MV-4-11 (cell line): ENCODE results near the gene GRID1.
"Not testable (repeated sequence)": the region's sequence is repeated elsewhere in the genome, so short reads cannot be mapped to it uniquely, and the experiment has no call there.

Experiments used
- DNase-seq: peaks from one replicate; lab custom pipeline; 2025; lab: John Stamatoyannopoulos, UW

Gene GRID1

DNA sequence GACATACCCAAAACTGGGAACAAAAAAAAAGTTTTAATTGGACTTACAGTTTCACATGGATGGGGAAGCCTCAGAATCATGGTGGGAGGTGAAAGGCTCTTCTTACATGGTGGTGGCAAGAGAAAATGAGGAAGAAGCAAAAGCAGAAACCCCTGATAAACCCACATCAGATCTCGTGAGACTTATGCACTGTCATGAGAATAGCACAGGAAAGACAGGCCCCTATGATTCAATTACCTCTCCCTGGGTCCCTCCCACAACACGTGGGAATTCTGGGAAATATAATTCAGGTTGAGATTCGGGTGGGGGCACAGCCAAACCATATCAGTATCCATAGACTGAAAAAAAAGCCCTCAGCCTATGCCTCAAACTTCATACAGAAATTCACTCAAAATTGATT is 647.2 kb downstream of the GRID1 start:
- peak; percentile 35 for DNase-seq

DNA sequence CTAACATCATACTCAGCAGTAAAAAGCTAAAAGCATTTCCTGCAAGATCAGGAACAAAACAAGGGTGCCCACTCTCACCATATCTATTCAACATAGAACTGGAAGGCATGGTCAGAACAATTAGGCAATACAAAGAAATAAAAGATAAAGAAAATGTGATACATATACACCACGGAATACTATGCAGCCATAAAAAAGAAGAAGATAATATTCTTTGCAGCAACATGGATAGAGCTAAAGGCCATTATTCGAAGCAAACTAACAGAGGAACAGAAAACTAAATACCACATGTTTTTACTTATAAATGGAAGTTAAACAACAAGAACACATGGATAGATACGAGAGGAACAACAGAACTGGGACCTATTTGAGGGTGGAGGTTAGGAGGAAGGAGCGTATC is 652.7 kb downstream of the GRID1 start:
- DNase-seq, result no peak

DNA sequence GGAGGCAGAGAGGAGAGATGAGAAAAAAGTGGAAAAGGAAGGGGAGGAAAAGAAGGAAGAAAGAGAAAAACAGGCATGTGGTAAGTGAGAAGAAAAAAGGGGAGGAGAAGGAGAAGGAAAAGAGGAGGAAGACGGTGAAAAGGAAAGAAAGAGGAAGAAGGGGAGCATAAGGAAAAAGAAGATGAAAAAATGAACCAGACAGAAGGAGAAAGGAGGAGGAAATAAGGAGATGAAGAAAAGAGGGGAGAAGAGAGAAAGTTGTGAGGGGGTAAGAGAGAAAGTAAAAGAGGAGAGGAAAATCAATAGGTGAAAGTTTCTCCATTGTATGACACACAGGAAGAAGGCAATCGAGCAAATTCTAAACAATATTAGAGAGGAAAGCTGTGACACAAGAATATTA is 663.8 kb downstream of the GRID1 start:
- DNase-seq, result no peak

DNA sequence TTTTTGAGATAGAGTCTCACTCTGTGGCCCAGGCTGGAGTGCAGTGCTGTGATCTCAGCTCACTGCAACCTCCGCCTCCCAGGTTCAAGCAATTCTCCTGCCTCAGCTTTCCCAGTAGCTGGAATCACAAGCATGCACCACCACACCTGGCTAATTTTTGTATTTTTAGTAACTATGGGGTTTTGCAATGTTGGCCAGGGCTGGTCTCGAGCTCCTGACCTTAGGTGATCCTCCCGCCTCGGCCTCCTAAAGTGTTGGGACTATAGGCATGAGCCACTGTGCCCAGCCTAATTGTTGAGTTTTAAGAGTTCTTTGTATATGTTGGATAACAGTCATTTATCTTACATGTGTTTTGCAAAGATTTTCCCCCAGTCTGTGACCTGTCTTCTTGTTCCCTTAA is 667.5 kb downstream of the GRID1 start:
- not testable (repeated sequence) for DNase-seq

DNA sequence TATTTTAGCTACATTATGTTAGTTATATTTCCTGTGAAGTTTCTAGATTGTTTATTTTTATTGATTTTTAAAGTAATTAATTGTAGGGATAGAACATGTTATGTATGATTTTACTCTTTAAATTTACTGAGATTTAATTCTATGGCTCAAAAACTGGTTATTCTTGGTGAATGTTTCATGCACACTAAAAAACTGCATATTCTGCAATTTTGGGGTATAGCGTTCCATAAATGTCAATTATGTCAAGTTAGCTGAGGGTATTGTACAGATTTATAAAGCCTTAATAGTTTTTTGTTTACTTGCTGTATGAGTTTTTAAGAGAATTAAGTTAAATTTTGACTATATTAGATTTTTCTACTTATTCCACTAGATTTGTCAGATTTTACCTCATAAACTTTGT is 669.7 kb downstream of the GRID1 start:
- DNase-seq, result no peak

DNA sequence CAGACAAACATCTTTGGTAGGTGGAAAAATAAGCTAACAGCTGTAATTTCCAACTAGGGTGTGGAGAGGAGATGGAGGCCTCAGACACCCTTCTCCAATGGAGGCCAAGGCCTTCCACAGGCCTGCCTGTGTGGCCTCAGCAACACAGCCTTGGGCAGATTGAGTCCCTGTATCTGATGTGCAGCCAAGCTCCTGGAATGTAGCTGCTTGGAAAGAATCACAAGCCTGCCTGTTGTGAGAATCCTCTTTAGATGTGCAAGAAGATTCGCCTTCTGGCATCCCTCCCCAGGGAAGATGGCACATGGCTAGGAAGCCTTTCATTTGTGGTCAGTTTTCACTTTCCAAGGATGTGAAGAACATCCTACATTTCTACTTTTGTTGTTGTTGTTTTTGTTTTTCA is 684.0 kb downstream of the GRID1 start:
- no peak for DNase-seq

DNA sequence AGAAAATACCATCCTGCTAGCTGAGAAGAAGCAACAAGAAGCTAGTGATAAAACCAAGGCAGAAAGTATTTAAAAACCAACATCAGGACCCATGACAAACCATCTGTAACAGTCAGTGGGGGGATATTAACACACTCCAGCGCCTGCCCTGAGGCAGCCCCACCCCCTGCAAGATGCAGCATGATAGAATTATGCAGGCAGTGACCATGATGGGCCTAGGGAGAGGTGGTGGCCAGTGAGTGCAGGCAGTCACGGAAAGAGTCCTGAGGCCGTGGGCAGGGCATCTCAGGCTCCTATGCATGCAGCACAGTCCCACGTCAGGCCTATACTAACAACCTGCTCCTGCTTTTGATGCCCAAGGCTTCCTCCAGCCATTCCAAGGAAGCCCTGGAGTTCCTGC is 686.9 kb downstream of the GRID1 start:
- DNase-seq, result no peak

DNA sequence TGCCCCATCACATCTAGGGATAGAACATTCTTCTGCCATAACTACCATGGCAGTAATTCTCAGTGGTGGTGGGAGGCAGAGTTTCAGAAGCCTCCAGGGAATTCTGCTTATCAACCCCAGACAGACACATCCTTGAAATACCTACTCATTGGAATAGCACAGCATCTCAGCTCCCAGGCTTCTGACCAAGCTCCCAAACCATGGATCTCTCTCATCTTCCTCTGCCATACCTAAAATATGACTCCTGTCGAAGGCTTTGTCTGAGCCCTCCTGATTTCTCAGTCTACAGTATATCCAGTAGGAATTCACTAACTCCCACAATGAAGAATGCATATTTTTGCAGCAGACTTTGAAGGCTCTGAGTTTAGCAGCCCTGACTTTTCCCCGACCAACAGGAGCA is 687.5 kb downstream of the GRID1 start:
- DNase-seq, result no peak

DNA sequence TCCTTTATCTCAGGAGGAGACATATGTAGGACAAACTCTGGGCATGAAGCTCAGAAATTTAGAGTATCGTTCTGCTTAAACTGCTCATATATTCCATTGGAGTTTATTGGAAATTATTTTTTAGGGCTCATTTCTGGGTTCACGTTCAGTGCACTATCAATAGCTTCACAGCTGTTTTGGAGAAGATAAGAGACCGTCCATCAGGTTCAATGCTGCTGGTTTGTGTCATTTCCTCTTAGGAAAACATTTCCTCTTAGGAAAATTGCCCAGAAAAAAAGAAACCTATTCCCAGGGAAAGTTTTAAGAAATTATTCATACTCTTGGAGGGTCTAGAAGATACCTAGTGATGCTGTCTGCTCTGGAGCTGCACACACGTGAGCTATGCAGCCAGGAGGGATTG is 691.7 kb downstream of the GRID1 start:
- no peak for DNase-seq

DNA sequence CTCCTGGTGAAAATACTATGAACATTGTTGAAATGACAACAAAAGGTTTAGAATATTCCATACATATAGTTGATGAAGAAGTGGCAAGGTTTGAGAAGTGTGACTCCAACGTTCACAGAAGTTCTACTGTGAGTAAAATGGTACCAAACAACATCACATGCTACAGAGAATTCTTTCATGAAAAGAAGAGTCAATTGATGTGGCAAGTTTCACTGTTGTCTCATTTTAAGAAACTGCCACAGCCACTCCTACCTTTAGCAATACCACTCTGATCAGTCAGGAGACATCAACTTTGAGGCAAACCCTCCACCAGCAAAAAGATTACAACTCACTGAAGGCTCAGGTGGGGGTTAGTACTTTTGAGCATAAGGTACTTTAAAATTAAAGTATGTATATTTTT is 693.3 kb downstream of the GRID1 start:
- no peak for DNase-seq

DNA sequence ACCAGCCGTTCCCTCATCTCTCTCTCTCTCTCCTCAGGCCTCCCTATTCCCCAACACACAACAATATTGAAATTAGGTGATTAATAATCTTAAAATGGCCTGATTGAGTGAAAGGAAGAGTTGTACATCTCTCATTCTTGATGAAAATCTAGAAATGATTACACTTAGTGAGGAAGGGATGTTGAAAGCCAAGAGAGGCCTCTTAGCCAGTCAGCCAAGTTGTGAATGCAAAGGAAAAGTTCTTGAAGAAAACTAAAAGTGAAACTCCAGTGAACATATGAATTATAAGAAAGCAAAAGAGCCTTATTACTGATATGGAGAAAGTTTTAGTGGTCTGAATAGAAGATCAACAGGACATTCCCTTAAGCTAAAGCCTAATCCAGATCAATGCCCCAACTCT is 695.1 kb downstream of the GRID1 start:
- DNase-seq, result no peak

DNA sequence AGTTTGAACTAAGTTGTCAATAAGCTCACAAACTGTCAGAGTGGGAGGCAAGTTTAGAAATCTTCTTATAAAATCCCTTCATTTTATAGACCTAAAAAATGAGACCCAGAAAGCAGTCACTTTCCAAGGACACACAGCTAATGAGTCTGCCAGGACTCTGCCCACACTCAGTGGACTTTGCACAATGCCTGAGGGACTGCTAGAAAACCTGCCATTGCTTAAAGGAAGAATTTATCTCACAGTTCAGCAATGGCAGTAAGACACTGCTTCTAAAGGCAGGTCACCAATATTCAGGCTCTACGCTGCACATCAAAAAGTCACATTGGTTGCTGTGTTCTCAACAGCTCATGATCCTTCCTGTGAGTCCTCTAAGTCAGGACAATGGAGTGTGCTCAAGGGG is 698.1 kb downstream of the GRID1 start:
- no peak for DNase-seq

DNA sequence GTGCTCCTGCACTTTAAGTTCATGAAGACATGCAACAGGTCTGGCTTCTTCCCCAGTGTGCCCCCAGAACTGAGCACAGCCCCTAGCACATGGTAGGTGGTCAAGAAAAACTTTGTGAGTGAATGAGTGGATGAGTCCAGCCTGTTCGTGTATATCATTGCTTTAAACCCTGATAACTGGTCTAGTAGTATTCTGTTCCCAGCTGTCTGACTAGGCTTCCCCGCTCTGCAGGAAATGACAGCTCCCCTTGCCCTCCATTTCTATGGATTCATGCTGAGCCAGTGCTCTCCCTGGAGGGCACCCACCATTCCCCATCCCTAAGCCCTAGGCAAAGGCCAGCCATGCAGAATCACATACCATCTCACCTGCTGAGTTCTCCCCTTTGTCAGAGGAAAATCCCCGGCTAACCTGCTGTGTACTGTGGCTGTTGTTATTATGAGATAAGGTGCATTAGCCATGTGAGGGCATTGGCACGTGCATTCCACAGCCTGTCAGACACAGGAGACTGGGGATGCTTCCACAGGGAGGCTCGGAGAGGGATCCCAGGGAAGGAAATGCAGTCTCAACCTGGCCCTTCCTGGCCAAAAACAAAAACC is 698.9 kb downstream of the GRID1 start:
- no peak for DNase-seq

DNA sequence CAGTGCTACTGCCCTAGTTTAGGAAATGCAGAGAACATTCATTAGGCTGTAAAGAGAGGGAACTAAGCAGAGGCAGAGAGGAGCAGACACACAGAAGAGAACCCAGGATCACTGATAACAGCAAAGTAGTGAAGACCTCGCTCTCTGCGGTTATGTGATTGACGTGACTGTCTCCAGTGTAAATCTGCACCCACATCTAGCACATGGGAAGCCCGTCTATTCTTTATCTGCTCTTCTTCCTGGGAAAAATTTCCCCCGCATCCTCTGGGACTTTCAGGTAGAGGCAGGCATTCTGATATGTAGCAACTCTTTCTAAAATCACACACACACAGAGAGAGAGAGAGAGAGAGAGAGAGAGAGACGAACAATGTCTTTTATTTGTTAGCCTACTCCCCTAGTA is 699.6 kb downstream of the GRID1 start:
- no peak for DNase-seq

DNA sequence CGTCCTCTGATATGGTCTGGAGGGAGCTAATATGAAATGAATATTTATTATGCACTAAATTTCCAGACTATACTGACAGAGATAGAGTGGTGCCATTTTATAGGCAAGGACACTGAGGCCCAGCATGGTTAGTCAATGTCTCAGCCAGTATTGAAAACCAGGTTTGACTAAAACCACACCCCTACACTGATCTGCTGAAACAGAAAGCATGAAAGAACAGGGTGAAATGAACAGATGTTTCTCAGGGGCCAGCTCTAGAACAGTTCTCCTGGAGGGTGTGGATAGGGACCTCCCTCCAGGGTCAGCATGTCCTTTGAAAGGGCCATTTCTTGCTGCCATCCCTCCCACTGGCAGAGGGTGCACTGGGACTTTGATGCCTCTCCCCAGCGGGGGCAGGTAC is 700.5 kb downstream of the GRID1 start:
- DNase-seq, result no peak

DNA sequence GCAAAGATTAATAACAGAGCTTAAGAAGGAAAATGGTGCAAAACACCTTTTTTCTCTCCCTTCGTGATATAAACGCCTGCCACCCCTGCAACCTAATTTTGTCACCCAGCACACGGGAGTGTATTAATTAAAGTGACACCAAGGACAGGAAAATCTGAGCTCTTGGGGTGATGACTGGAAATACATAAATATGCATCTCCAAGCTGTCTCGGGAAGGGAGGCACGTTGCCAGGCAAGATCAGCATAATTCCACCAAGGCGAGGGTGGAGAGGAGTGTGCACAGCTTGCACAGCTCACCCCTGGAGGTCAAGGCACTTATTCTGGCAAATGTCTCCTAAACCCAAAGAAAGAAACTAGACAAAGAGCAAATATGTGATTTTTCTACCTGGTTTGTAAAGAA is 700.9 kb downstream of the GRID1 start:
- no peak for DNase-seq

DNA sequence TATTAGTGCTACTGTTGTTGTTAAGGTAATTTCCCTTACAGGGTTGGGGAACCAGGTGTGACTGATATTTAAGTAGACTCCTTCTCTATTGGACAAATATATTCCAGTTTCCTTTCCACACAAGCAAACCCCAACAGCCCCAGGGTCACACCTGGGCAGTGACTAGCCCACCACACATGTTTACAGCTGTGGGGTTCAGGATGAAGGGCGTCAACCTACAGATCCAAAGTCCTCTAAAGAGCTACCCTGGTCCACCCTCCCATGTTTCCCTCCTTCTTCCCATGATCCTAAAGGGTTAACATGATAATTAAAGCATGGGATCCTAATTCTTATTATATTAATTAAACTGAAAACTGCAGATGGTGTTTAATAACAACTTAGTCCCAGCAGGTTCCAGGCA is 701.5 kb downstream of the GRID1 start:
- no peak for DNase-seq

DNA sequence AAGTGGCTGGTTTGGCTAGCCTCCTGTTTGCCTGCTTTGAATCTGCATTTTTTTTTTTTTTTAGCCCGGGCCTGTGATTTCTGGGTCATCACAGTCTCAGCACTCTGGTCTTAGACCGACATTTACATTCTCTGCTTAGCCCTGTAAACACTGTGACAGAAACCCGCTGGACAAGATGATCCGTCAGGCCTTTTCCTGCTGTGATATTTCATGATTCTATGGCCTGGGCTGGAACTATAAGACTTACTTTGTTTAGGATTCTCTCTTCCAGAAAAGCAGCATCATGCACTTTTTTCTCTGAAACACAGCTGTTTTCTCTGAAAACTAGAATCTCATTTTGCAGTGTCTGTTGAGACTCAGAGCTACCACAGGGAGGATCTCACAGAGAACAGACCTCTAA is 705.5 kb downstream of the GRID1 start:
- no peak for DNase-seq

DNA sequence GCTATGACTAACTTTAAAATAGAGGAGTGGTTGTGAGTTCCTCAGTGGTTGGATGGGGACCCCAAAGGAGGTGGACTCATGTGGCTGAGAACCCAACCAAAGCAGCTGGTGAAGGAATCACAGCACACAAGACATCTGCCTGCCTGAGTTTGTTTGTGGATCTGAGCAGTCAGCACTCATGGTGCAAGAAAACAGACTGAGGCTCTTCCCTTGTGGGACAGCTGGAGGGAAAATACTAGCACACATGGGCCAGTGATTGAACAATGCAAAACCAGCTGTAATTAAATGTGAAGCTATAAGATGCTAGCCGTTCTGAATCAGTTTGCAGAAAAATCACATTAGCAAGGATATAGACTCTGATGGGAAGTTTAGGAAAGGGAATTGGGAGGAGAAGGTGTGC is 707.3 kb downstream of the GRID1 start:
- no peak for DNase-seq

DNA sequence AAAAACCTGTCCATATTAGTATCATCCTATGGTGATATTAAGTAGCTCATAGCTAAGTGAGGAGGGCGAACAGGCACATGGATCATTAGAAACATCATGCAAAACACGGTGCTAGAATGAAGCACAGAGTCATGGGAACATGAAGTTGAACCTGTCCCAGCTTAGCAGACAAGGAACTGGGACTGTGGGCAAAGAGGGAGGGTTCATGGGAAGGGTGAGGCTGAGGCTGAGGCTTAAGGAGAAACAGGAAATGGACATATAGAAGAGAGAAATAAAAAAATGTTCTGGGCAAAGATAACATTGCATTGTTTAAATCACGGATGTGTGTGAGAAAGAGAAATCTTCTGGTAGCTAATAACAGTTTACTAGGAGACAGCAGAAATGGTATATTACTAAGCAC is 708.1 kb downstream of the GRID1 start:
- DNase-seq, result no peak

DNA sequence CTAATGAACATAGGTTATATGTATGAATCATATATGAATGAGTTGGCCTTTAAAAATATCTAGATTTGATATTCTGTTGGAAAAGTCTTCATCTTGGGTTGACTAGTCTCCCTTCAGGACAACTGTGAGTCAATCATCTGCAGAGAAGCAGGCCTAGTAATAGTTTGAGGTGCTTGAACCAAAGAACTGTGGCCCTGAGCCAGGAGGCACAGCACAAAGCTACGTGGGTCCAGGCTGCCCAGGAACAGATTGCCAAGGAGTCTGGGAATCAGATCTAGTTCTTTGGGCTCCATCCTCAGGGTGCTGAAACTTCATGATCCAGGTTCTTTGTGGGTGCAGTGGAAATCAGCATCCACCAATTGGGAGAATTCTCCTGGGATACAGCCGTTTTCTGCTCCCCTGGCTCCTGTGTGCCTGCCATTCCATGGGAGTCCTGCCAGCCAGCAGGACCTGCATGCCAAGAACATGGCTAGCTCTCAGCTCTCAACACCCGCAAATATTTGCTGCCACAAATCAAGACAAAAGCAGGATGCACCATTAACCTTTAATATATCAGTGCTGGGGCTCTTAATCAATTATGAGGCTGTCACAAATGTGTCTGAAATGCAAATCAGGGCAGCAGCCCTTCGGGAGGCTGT is 709.0 kb downstream of the GRID1 start:
- DNase-seq, result no peak

DNA sequence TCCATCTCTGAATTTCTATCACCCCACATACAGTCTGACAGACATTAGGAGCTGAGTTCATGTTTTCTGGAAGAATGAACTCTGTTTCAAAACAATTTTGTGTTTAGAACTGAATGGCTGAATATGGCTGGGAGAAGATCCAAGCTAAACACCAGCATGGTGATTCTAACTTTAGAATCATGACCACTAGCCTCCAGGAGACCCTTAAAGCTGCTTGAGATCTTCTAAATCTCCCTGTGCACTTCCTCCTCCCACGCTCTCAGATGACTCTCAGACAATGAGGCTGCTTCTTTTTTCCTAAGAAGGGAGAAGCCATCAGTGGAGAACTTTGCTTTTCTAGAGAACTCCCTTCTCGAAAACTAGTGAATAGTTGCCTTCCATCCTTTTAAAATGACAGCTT is 711.2 kb downstream of the GRID1 start:
- DNase-seq, result no peak

DNA sequence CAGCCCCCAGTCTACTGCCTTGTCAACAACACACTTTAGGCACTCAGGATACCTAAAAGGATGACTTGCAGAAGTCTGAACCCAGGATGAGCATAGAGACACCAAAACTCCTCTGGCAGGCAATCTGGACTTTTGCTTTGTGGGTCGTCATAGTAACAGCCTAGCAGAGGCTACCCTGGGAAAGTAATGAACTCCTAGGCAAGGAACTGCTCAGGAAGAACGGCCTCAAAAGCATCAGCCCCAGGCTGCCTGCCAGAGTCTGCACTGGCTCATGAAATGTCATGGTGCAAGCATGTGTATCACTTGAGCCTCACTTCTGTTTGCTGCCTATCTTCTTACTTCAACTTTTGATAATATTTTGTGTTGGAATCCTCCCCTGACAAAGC is 715.1 kb downstream of the GRID1 start:
- no peak for DNase-seq

DNA sequence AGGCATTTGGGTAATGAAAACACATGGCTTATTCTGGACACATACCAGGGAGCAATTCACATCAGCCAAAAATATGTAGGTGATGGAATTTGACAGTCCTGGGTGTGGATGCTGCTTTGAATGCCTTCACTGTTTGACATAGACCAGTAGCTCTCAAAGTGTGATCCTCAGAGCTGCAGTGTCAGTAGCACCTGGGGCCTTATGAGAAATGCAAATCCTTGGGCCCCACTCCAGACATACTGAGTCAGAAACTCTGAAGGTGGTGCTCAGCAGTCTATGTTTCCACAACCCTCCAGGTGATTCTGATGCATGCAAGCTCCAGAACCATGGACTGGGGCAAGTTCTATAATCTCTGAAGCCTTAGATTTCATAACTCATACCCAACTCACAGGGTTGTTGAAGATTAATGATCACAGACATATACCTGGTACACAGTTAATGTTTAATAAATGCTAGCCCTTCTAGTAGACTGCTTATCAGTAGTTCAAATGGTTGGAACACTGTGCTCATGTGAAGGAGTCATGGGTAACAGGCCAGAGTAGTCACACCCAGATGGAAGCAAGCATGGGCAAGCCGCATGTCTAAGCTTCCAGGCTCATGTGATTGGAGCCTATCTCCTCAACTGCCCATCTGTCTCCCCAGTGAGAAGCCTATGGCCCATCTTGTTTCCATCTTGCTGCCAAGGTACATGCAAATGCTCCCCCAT is 715.7 kb downstream of the GRID1 start:
- no peak for DNase-seq
